ENCODE results near the gene TCN2.
"Not testable (repeated sequence)": the region's sequence is repeated elsewhere in the genome, so short reads cannot be mapped to it uniquely, and the experiment has no call there.

TCN2 gene

DNA sequence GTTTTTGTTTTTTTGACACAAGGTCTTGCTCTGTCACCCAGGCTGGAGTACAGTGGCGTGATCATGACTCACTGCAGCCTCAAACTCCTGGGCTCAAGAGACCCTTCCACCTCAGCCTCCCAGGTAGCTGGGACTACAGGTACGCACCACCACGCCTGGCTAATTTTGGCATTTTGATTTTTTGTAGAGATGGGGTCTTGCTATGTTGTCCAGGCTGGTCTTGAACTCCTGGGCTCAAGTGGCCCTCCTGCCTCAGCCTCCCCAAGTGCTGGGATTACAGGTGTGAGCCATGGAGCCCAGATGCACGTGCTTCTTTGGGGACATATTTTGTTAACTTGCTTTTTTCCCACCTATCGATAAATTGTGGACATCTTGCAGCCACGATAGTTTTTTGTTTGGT, 39.7 kb upstream of the TCN2 start:
- not testable (repeated sequence) for H3K4me3 ChIP-seq (ENCODE audit: low read length in 2 of 2); H3K9ac ChIP-seq (ENCODE audit: low read length in 2 of 2); H3K36me3 ChIP-seq (ENCODE audit: control insufficient read depth in 2 of 2, insufficient read depth in 2 of 2, low read length in 2 of 2); H3K27me3 ChIP-seq (ENCODE audit: control insufficient read depth in 1 of 2, insufficient read depth in 2 of 2, low read length in 2 of 2); H3K27ac ChIP-seq (ENCODE audit: low read length); H3K9me3 ChIP-seq (ENCODE audit: control insufficient read depth in 2 of 2, low read length in 2 of 2); H3K4me1 ChIP-seq (ENCODE audit: control insufficient read depth, insufficient read depth, low read length)

DNA sequence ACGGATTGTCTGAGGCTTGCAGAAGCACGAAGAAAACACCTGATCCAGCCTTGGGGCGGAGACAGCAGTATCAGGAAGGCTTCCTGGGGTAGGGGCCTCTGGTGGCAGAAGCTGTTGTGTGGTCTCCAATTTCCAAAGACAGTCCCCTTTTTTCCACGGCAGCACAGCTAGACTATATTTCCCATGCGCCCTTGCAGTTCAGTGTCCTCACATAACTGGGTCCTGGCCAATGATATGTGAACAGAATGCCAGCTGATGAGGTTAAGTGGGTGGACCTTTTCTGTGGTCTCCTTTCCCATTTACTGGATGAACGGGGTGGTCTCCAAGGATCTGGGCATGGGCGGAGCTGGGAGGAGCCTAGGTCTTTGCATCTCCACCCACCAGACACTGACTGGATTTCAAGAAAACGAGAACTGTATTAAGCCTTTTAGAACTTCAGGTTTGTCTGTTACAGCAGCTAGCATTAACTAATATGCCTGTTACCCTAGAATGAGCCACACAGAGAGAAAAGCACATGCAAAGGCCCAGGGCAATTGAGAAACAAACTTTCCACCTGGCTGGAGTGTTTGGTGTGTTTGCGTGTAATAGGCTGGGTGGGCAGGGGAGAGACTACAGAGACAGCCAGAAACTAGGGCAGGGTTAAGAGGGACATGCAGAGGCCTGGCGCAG, 38.7 kb upstream of the TCN2 start:
- H3K9ac ChIP-seq (ENCODE audit: low read length in 2 of 2): no peak overlapping the region
- no peaks in the 10 kb centered on the region for H3K4me1 ChIP-seq (ENCODE audit: control insufficient read depth, insufficient read depth, low read length)
- H3K27me3 ChIP-seq (ENCODE audit: control insufficient read depth in 1 of 2, insufficient read depth in 2 of 2, low read length in 2 of 2): peaks cover 0 to 10% of the 10 kb centered on the region in 2 donors
- H3K9me3 ChIP-seq (ENCODE audit: control insufficient read depth in 2 of 2, low read length in 2 of 2): no peaks in the 10 kb centered on the region
- H3K4me3 ChIP-seq (ENCODE audit: low read length in 2 of 2): no peak overlapping the region
- H3K36me3 ChIP-seq (ENCODE audit: control insufficient read depth in 2 of 2, insufficient read depth in 2 of 2, low read length in 2 of 2): no peaks in the 10 kb centered on the region
- H3K27ac ChIP-seq (ENCODE audit: low read length): no peak overlapping the region

DNA sequence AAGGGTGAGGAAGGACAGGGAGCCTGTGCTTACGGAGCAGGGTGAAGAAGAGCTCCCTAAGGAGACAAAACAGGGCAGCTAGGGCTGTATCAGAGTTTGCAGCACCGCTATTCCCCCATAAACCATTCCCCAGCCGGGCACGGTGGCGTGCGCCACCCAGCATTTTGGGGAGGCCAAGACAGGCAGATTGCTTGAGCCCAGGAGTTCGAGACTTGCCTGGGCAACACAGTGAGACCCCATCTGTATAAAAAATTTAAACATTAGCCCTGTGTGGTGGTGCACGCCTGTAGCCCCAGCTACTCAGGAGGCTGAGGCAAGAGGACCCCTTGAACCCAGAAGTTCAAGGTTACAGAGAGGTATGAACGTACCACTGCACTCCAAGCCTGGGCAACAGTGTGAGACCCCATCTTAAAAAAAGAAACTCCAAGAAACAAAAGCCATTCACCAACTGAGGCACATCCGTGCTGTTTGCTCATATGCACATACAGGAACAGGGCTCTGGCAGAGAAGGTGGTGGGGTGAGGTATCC, 37.2 kb upstream of the TCN2 start:
- Histone ChIP-seq H3K4me3 (ENCODE audit: low read length in 2 of 2) (no peak overlapping the region), H3K27me3 (ENCODE audit: control insufficient read depth in 1 of 2, insufficient read depth in 2 of 2, low read length in 2 of 2) (peaks cover 4 to 10% of the 10 kb centered on the region in 2 donors), H3K4me1 (ENCODE audit: control insufficient read depth, insufficient read depth, low read length) (peaks cover 4% of the 10 kb centered on the region), H3K27ac (ENCODE audit: low read length) (no peak overlapping the region), H3K9me3 (ENCODE audit: control insufficient read depth in 2 of 2, low read length in 2 of 2) (no peaks in the 10 kb centered on the region), H3K36me3 (ENCODE audit: control insufficient read depth in 2 of 2, insufficient read depth in 2 of 2, low read length in 2 of 2) (no peaks in the 10 kb centered on the region), H3K9ac (ENCODE audit: low read length in 2 of 2) (no peak overlapping the region)

DNA sequence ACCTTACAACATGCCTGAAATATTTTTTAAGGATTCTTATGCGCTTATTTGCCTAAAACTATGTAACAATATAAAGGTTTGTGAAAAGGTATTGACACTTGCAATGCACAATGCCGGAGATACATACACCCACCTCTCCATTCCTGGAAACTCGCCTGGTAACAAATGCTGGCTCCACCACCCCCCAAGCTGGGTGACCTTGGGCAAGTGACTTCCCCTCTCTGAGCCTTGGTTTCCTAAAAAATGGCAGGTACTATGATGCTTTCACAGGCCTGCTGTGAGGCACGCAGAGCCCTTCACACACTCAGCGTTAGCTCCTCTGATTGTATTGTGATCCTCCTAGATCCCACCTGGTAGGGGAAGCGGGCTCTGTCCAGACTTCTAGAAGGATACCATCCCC, 34.8 kb upstream of the TCN2 start:
- Histone ChIP-seq H3K9me3 (ENCODE audit: control insufficient read depth in 2 of 2, low read length in 2 of 2) (no peaks in the 10 kb centered on the region), H3K4me1 (ENCODE audit: control insufficient read depth, insufficient read depth, low read length) (peaks cover 14% of the 10 kb centered on the region), H3K9ac (ENCODE audit: low read length in 2 of 2) (no peak overlapping the region), H3K27ac (ENCODE audit: low read length) (no peak overlapping the region), H3K4me3 (ENCODE audit: low read length in 2 of 2) (no peak overlapping the region), H3K36me3 (ENCODE audit: control insufficient read depth in 2 of 2, insufficient read depth in 2 of 2, low read length in 2 of 2) (peaks cover 11 to 13% of the 10 kb centered on the region in 2 donors), H3K27me3 (ENCODE audit: control insufficient read depth in 1 of 2, insufficient read depth in 2 of 2, low read length in 2 of 2) (peaks cover 5 to 7% of the 10 kb centered on the region in 2 donors)

DNA sequence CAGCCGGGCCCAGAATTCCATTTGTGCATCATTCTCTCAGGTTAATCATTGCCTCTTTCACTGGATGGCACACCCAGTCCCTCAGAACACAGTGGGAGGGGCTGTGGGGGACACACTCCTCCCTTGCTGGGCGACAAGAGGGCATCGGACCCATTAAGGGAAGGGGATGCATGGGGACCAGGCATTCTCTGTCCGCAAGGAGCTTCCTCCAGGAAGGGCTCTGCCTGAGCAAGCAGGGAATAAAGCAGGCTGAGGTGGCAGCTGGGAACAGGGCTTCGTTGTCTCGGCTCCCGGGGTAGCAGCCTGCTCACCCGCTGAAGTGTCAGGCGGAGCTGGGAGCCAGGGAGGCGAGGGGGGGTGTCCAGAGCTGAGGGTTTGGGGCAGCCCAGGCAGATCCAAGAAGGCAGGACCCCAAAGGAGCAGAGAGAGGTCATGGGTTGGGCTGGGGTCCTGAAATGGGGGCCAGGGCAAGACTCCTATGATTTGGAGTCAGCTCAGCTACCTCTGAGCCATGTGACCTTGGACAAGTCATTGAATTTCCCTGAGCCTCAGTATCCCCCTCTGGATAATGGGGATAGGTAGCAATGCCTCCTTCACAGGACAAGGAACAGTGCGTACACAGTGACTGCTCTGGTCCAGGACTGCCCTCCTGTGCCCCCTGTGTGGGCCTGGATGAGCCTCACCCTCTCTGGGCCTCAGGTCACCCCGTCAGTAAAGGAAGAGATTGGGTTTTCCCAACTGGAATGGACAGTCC, 34.0 kb upstream of the TCN2 start:
- Histone ChIP-seq H3K27me3 (ENCODE audit: control insufficient read depth in 1 of 2, insufficient read depth in 2 of 2, low read length in 2 of 2) (peaks cover 5 to 7% of the 10 kb centered on the region in 2 donors), H3K4me3 (ENCODE audit: low read length in 2 of 2) (no peak overlapping the region), H3K36me3 (ENCODE audit: control insufficient read depth in 2 of 2, insufficient read depth in 2 of 2, low read length in 2 of 2) (peaks cover 11 to 17% of the 10 kb centered on the region in 2 donors), H3K9me3 (ENCODE audit: control insufficient read depth in 2 of 2, low read length in 2 of 2) (no peaks in the 10 kb centered on the region), H3K9ac (ENCODE audit: low read length in 2 of 2) (no peak overlapping the region), H3K27ac (ENCODE audit: low read length) (no peak overlapping the region), H3K4me1 (ENCODE audit: control insufficient read depth, insufficient read depth, low read length) (peaks cover 14% of the 10 kb centered on the region)

DNA sequence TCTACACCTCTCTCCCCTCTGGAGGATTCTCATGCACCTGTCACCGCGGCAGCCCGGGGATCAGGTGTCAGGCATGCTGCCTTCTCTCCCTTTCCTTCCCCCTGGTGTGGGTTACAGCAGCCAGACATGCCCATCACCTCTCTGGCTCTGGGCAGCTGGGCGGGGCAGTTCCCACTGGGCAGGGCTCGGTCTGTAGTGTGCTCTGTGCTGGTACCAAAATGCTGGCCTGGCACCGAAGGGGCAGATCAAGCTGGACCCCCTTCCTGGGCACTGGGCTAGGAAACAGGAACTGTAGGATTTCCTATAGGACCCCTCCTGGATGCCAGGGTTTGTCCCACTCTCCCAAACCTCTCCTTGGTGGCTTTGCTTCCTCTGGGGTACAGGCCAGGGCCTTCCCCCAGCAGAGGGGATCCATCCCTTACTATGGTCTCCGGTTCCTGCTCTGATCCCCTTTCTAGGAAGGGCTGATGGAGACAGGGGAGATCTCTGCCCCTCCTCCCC, 33.3 kb upstream of the TCN2 start:
- Histone ChIP-seq H3K9ac (ENCODE audit: low read length in 2 of 2) (no peak overlapping the region), H3K9me3 (ENCODE audit: control insufficient read depth in 2 of 2, low read length in 2 of 2) (no peaks in the 10 kb centered on the region), H3K27me3 (ENCODE audit: control insufficient read depth in 1 of 2, insufficient read depth in 2 of 2, low read length in 2 of 2) (peaks cover 4 to 7% of the 10 kb centered on the region in 2 donors), H3K4me3 (ENCODE audit: low read length in 2 of 2) (peak overlapping the region in 1 of 2 donors; percentile 15), H3K36me3 (ENCODE audit: control insufficient read depth in 2 of 2, insufficient read depth in 2 of 2, low read length in 2 of 2) (peaks cover 15 to 19% of the 10 kb centered on the region in 2 donors), H3K27ac (ENCODE audit: low read length) (no peak overlapping the region), H3K4me1 (ENCODE audit: control insufficient read depth, insufficient read depth, low read length) (peaks cover 14% of the 10 kb centered on the region)

DNA sequence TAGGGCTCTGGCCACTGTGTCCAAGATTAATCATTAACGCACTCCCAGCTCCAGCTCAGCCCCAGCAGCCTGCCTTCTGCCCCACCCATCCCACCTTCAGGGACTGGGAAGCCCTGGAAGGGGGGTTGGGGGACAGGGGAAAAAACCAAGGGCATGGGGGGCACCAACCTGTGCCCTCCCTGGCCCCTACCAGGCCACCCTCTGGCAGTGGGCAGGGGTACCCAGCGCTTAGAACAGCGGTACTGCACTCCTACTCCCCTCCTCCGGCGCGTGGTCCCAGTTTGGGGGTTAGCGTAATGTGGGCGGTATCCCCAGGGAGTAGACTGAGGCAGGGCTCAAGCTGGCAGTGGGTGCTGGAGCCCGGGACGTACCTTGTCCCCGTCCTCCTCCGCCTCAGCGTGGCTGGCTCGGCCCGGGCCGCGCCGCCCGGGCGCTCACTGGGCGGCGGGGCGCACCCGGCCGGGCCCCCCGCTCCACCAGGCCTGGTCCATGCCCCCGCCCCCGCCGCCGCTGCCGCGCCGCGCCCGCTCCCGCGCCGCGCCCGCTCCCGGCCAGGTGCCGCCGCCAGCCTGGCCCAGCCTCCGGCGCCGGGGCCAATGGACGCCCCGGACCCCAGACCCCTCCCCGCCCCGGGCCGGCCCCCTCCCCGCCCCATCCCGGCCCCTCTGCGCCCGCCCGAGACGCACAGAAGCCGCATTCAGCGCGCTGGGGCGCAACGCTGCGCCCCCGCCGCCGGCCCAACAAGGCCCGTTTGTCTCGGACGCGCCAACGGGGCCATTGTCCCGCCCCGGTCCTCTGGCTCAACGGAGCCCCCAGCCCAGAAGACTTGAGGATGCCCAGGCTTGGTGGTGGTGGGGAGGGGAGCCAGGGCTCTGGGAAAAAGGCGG, 32.6 kb upstream of the TCN2 start, which contains the start of gene GAL3ST1:
Gene GAL3ST1, minus strand, starts transcription at position 571 of the 887 bp plus-strand sequence. CDS start 17,273 bp downstream, outside the sequence.
- Histone ChIP-seq H3K4me3 (ENCODE audit: low read length in 2 of 2) (peak within 1 kb of the TSS in 1 of 2 donors; percentile 40), H3K27ac (ENCODE audit: low read length) (no peak within 1 kb of the TSS), H3K36me3 (ENCODE audit: control insufficient read depth in 2 of 2, insufficient read depth in 2 of 2, low read length in 2 of 2) (peaks cover 22 to 25% of the 10 kb centered on the region in 2 donors), H3K4me1 (ENCODE audit: control insufficient read depth, insufficient read depth, low read length) (peaks cover 14% of the 10 kb centered on the region), H3K9me3 (ENCODE audit: control insufficient read depth in 2 of 2, low read length in 2 of 2) (no peaks in the 10 kb centered on the region), H3K9ac (ENCODE audit: low read length in 2 of 2) (no peak within 1 kb of the TSS), H3K27me3 (ENCODE audit: control insufficient read depth in 1 of 2, insufficient read depth in 2 of 2, low read length in 2 of 2) (peaks cover 4 to 7% of the 10 kb centered on the region in 2 donors)

DNA sequence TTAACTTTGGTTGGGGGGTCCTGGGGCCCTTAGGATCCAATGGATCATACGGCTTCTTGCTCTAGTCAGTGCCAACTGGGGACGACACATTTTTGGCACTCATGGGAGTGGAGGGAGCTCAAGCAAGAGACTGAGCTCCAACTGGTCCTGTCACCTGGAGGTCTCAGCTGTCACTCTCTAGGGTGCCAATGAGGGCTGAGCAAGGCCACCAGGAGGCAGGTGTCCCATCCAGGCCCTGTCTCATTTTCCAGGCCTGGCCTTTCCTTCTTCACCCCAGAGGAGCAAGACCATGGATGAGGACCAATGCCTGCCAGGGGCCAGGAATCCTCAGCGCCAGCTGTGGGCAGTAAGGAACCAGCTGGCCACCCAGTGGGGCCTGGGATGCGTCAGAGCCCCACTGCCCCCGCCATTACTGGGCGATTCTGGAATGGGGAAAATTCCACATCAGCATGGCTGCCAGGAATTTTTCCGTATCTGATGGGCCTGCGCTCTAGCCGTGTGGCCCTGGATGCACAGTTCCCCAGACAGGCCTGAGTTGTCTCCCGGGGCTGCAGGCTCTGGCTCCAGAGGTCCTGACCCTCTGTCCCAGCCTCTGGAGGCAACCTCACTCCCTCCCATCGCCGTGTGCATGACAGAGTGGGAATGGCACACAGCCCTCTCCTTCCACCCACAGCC, 31.8 kb upstream of the TCN2 start:
- peaks cover 30 to 33% of the 10 kb centered on the region in 2 donors for H3K36me3 ChIP-seq (ENCODE audit: control insufficient read depth in 2 of 2, insufficient read depth in 2 of 2, low read length in 2 of 2)
- peak overlapping the region in 1 of 2 donors; percentile 40 for H3K4me3 ChIP-seq (ENCODE audit: low read length in 2 of 2)
- no peak overlapping the region for H3K9ac ChIP-seq (ENCODE audit: low read length in 2 of 2)
- no peak overlapping the region for H3K27ac ChIP-seq (ENCODE audit: low read length)
- H3K27me3 ChIP-seq (ENCODE audit: control insufficient read depth in 1 of 2, insufficient read depth in 2 of 2, low read length in 2 of 2): peaks cover 1 to 7% of the 10 kb centered on the region in 2 donors
- H3K4me1 ChIP-seq (ENCODE audit: control insufficient read depth, insufficient read depth, low read length): peaks cover 14% of the 10 kb centered on the region
- no peaks in the 10 kb centered on the region for H3K9me3 ChIP-seq (ENCODE audit: control insufficient read depth in 2 of 2, low read length in 2 of 2)

DNA sequence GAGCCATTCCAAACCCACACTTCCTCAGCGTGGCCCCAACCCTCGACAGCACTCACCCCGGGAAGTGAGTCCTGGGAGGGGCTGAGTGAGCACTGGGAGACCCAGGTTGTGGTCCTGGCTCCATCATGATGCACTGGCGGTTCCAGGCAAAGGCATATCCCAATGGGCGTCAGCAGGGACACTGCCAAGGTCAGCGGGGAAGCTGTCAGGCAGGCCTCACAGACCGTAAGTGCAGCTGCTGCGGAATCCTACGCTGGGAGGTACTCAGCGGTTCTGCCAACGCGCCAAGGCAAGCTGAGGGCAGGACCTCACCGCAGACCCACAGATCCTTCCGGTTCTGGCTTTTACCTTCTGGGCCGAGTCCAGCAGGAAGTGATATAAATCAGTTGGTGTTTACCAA, 31.1 kb upstream of the TCN2 start:
- H3K9ac ChIP-seq (ENCODE audit: low read length in 2 of 2): no peak overlapping the region
- H3K27ac ChIP-seq (ENCODE audit: low read length): no peak overlapping the region
- H3K4me3 ChIP-seq (ENCODE audit: low read length in 2 of 2): no peak overlapping the region
- H3K9me3 ChIP-seq (ENCODE audit: control insufficient read depth in 2 of 2, low read length in 2 of 2): no peaks in the 10 kb centered on the region
- H3K4me1 ChIP-seq (ENCODE audit: control insufficient read depth, insufficient read depth, low read length): peaks cover 14% of the 10 kb centered on the region
- H3K27me3 ChIP-seq (ENCODE audit: control insufficient read depth in 1 of 2, insufficient read depth in 2 of 2, low read length in 2 of 2): peaks cover 0 to 10% of the 10 kb centered on the region in 2 donors
- H3K36me3 ChIP-seq (ENCODE audit: control insufficient read depth in 2 of 2, insufficient read depth in 2 of 2, low read length in 2 of 2): peaks cover 37 to 39% of the 10 kb centered on the region in 2 donors

DNA sequence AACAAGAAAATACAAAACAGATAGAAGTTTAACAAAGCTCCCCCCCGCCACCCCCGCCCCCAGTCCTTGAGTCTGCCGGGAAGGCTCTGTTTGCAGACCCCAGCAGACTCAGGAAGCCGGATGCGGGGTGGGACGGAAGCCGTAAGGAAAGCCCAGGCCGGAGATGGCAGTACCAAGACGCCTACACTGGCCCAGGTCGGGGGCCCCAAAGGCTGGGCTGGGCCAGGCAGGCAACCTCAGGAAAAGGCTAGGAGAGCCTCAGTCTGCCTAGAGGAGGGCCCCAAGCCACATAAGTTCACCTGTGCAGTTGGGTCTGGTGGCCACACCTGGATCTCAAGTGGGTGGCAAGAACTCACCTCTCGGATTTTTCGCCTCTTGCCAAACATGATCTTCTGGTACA, 28.5 kb upstream of the TCN2 start:
- Histone ChIP-seq H3K9me3 (ENCODE audit: control insufficient read depth in 2 of 2, low read length in 2 of 2) (no peaks in the 10 kb centered on the region), H3K9ac (ENCODE audit: low read length in 2 of 2) (no peak overlapping the region), H3K4me3 (ENCODE audit: low read length in 2 of 2) (no peak overlapping the region), H3K27me3 (ENCODE audit: control insufficient read depth in 1 of 2, insufficient read depth in 2 of 2, low read length in 2 of 2) (peaks cover 0 to 10% of the 10 kb centered on the region in 2 donors), H3K4me1 (ENCODE audit: control insufficient read depth, insufficient read depth, low read length) (peaks cover 14% of the 10 kb centered on the region), H3K27ac (ENCODE audit: low read length) (no peak overlapping the region), H3K36me3 (ENCODE audit: control insufficient read depth in 2 of 2, insufficient read depth in 2 of 2, low read length in 2 of 2) (peaks cover 56 to 62% of the 10 kb centered on the region in 2 donors)

All from stomach smooth muscle (tissue), 2 donors.